H1 (cell line): ENCODE results near the gene PC. TPM values are rescaled to one million over a fixed set of nuclear protein-coding genes. Genes with fewer than 3 reads are reported as not detected.

ENCODE experiments used
- NANOG ChIP-seq: IDR thresholded peaks from 2 replicates; pipeline ENCODE4 v1.6.1; 2011; ENCODE audit warnings: low read length, low read depth, mild to moderate bottlenecking, inconsistent platforms; ENCODE audit not compliant: insufficient read depth, poor library complexity, severe bottlenecking
- polyA plus RNA-seq, 7 experiments: library from polyadenylated mRNA; depleted of rRNA in 3 of 7; stranded (reverse) in 5 of 7; unstranded in 2 of 7; fragments of >200 nt in 5 of 7; fragments of 200-250 nt in 2 of 7; gene quantifications; 1 replicate in 5 of 7; 2 replicates in 1 of 7; 4 replicates in 1 of 7; pipeline versions ENCODE4 v1.2.1 to v1.2.3, GENCODE V29; 2011 to 2013; ENCODE audit warnings: missing spikeins in 2 of 7, mixed read lengths in 2 of 7
- total RNA-seq: library from RNA; stranded (reverse); fragmentation: NEBNext Ultra II Directional; extraction: Animal tissue kit (Norgen Biotek cat#: 25700); gene quantifications from 2 replicates; pipeline ENCODE4 v1.2.1, GENCODE V29; 2021

PC gene
- total and polyA plus RNA-seq, 2 of the 8 experiments (the other 6 are each of a cell fraction or from before 2014, with no cell fraction given), result 11.5 to 27.5 TPM

DNA sequence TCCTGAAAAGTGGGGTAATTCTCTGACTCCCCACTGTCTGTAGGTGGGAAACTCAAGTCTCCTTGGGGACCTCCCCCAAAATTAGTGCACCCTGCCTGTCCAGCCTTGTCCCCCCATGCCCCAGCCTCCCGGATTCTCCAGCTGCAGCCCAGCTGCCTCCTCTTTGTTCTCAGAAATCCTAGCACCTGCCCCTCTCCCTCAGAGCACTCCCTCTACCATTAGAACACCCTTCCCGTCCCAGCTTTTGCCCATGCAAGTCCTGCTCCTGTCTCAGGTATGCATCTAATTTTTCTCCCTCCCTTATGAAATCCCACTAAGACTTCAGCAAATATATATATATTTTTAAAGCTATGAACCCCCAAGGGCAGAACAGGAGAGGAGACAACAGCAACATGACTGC is 64.0 kb downstream of the PC start (continued):
- TF ChIP-seq NANOG, result no peak
